NB4 (cell line): Measurements from ENCODE around the gene PEX12.

Experiments
- MYC ChIP-seq: IDR thresholded peaks from 2 replicates; pipeline ENCODE4 v1.6.1; 2011; ENCODE audit warnings: low read depth, low read length
- TF ChIP-seq, protein P1 (sequence below): IDR thresholded peaks from one replicate; pipeline ENCODE4 v1.5.1; 2012; ENCODE audit warnings: low read depth, low read length

DNA sequence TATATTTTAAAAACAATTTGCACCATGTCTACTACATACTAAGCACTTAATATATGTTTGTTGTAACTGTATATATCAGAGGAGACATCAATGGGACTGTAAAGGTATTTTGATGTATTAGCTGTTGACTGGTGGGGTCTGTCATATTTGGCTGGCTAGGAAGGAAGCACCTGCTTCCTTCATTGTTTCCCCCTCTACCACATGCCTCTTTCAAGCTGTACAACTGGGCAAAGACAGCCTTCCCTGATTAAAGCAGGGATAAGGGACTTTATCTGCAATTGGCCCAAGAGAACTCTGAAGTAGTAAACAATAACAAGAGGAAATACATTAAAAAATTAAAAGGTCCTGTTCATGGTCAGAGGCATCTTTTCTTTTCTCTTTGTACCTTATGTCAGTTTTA is 35.4 kb downstream of the PEX12 start:
- TF ChIP-seq, protein P1, sequence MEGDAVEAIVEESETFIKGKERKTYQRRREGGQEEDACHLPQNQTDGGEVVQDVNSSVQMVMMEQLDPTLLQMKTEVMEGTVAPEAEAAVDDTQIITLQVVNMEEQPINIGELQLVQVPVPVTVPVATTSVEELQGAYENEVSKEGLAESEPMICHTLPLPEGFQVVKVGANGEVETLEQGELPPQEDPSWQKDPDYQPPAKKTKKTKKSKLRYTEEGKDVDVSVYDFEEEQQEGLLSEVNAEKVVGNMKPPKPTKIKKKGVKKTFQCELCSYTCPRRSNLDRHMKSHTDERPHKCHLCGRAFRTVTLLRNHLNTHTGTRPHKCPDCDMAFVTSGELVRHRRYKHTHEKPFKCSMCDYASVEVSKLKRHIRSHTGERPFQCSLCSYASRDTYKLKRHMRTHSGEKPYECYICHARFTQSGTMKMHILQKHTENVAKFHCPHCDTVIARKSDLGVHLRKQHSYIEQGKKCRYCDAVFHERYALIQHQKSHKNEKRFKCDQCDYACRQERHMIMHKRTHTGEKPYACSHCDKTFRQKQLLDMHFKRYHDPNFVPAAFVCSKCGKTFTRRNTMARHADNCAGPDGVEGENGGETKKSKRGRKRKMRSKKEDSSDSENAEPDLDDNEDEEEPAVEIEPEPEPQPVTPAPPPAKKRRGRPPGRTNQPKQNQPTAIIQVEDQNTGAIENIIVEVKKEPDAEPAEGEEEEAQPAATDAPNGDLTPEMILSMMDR, result no peak
- no peak for TF ChIP-seq MYC
